Calu3 (cell line): Measurements from ENCODE around the gene SLC9A3. TPM values are rescaled to one million over a fixed set of nuclear protein-coding genes. Genes with fewer than 3 reads are reported as not detected.

ENCODE experiments used
- BruUV-seq: library from RNA; stranded (reverse); fragments of 400-500 nt; replicated peaks from 2 replicates; lab custom pipeline; 2021; lab: Mats Ljungman, UMichigan
- CTCF ChIA-PET: fragments of 300-600 bp; sonication (Branson Sonifier 250); formaldehyde crosslinking; loops from one replicate; lab custom pipeline; 2022; ENCODE audit warnings: antibody characterized with exemption; lab: Charles Lee
- DNase-seq: peaks from one replicate; pipeline ENCODE4 v3.0.0; 2022
- H3K27ac Mint-ChIP-seq: one replicate; pipeline ENCODE4 v1.8.0; 2022; ENCODE audit warnings: mixed read lengths; ENCODE audit not compliant: unreplicated experiment
- H3K27me3 Mint-ChIP-seq: one replicate; pipeline ENCODE4 v1.8.0; 2022; ENCODE audit warnings: mixed read lengths; ENCODE audit not compliant: unreplicated experiment
- H3K36me3 Mint-ChIP-seq: one replicate; pipeline ENCODE4 v1.8.0; 2022; ENCODE audit warnings: mild to moderate bottlenecking, moderate library complexity, mixed read lengths; ENCODE audit not compliant: insufficient read depth, unreplicated experiment
- H3K4me1 Mint-ChIP-seq: one replicate; pipeline ENCODE4 v1.8.0; 2022; ENCODE audit warnings: mild to moderate bottlenecking, low read depth, mixed read lengths; ENCODE audit not compliant: unreplicated experiment
- H3K4me3 Mint-ChIP-seq: one replicate; pipeline ENCODE4 v1.8.0; 2022; ENCODE audit warnings: mild to moderate bottlenecking, low read depth, moderate library complexity, mixed read lengths; ENCODE audit not compliant: unreplicated experiment
- H3K9me3 Mint-ChIP-seq: one replicate; pipeline ENCODE4 v1.8.0; 2022; ENCODE audit warnings: low read depth, mixed read lengths; ENCODE audit not compliant: unreplicated experiment
- intact Hi-C: fragments of 100-400 bp; cut with micrococcal nuclease; formaldehyde crosslinking; loops from one replicate; pipeline ENCODE4 v1.10.0; 2022; ENCODE audit not compliant: unreplicated experiment
- total RNA-seq: library from RNA; stranded (reverse); gene quantifications from 2 replicates; pipeline ENCODE4 v1.2.3, GENCODE V29; 2022
- TF ChIP-seq, protein P1 (sequence below): fragments of 200-600 bp; IDR thresholded peaks from one replicate; pipeline ENCODE4 v1.8.0; 2022; ENCODE audit warnings: antibody characterized with exemption; ENCODE audit not compliant: unreplicated experiment

SLC9A3 gene
- total RNA-seq, 1 experiment from 2014 or later: 1.1 TPM

DNA sequence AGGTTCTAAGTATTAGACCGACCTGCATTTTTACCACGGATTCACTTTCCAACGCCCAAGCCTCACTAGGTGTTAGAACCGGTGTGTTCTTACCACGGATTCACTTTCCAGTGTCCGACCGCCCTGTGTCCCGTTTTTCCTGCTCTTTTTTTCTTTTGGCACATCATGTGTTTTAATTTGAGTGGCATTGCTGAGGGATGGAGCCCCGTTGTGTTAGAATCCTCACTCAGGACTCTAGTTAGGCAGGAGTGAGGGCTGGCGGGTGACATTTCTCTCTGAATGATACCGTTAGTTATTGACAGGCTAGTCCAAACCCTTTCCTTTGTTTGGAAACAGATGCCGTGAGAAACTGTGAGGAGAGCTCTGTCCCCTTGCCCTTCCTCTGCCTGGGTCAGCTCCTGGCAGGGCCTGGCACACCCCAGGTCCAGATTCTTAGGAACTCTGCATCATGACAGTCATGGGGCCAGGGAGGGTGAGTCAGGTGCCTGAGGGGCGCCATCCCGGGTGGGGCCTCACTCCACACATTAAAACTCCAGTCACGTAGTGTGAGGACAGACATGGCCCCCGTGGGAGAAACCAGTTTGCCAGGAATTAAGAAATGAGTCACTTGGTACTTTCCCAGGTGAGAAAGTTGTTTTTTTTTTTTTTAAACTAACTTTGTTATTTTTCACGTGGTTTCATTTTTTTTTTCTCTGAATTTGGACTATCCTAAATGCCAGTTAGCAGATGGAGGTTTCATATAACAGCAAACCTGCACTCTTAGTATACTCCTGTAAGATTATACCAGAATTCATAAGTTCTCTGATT lies 65.5 kb downstream of the SLC9A3 start:
- Mint-ChIP-seq H3K27me3 (no peaks in the 10 kb centered on the region), H3K27ac (peak overlapping the region; percentile 62), H3K9me3 (no peaks in the 10 kb centered on the region), H3K4me1 (peaks cover 26% of the 10 kb centered on the region), H3K4me3 (peak overlapping the region; percentile 17), H3K36me3 (peaks cover 50% of the 10 kb centered on the region)
- peak; percentile 68 for DNase-seq
- TF ChIP-seq, protein P1, sequence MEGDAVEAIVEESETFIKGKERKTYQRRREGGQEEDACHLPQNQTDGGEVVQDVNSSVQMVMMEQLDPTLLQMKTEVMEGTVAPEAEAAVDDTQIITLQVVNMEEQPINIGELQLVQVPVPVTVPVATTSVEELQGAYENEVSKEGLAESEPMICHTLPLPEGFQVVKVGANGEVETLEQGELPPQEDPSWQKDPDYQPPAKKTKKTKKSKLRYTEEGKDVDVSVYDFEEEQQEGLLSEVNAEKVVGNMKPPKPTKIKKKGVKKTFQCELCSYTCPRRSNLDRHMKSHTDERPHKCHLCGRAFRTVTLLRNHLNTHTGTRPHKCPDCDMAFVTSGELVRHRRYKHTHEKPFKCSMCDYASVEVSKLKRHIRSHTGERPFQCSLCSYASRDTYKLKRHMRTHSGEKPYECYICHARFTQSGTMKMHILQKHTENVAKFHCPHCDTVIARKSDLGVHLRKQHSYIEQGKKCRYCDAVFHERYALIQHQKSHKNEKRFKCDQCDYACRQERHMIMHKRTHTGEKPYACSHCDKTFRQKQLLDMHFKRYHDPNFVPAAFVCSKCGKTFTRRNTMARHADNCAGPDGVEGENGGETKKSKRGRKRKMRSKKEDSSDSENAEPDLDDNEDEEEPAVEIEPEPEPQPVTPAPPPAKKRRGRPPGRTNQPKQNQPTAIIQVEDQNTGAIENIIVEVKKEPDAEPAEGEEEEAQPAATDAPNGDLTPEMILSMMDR: no peak
- CTCF ChIA-PET: interaction anchor here (1.6 kb wide), 1 partner anchor 12 kb away, joined by 4 read pairs; no protein-coding TSS in a partner anchor
- intact Hi-C loops: no loop called here
- BruUV-seq: no TSS peak

GRCh38 chr5:457195-457961 lies 66.9 kb downstream of the SLC9A3 start:
- Mint-ChIP-seq H3K4me3 (no peak overlapping the region), H3K36me3 (peaks cover 54% of the 10 kb centered on the region), H3K27me3 (no peaks in the 10 kb centered on the region), H3K4me1 (peaks cover 26% of the 10 kb centered on the region), H3K27ac (no peak overlapping the region), H3K9me3 (no peaks in the 10 kb centered on the region)
- intact Hi-C loops: no loop called here
- BruUV-seq: no TSS peak
- TF ChIP-seq, protein P1: no peak
- no peak for DNase-seq
- CTCF ChIA-PET: interaction anchor here (1.6 kb wide), 1 partner anchor 11 kb away, joined by 4 read pairs; no protein-coding TSS in a partner anchor

GRCh38 chr5:456351-457194 lies 67.7 kb downstream of the SLC9A3 start:
- no peak overlapping the region for H3K27ac Mint-ChIP-seq

More at GRCh38 chr5:456351-457194, 67.7 kb downstream of the SLC9A3 start:
- no peak overlapping the region for H3K4me3 Mint-ChIP-seq
- TF ChIP-seq, protein P1: no peak
- DNase-seq: no peak
- peaks cover 51% of the 10 kb centered on the region for H3K36me3 Mint-ChIP-seq
- H3K27me3 Mint-ChIP-seq: no peaks in the 10 kb centered on the region
- CTCF ChIA-PET: no interaction called here
- BruUV-seq: no TSS peak
- intact Hi-C loops: no loop called here
- H3K9me3 Mint-ChIP-seq: peaks cover 5% of the 10 kb centered on the region
- peaks cover 26% of the 10 kb centered on the region for H3K4me1 Mint-ChIP-seq
